ENCODE measurements around the gene DCTD. TPM values are rescaled to one million over a fixed set of nuclear protein-coding genes. Genes with fewer than 3 reads are reported as not detected.

The DCTD gene
- total RNA-seq, 1 donor: 91.2 TPM

- no peak overlapping the region for H3K4me3 ChIP-seq (ENCODE audit: low read depth, low read length)
Measured at GRCh38 chr4:182922501-182923284, 5.5 kb upstream of the DCTD start.

DNA sequence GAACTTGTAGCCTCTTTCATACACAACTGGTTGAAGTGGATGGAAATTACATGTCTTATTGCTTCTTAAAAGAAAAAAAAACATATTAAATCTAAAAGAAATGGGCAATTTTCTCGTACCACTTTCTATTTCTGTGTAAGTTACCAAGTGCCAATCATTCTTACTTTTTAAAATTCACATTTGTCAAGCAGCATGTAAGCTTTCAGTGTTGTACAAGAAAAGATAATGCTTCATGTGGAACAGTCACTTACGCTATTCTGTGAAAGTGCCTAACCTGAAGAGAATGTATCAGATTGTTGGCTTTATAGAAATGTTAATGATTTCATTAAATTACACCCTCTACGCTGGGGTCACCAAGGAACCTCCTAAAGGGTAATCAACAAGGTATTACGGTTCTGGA is 4.4 kb upstream of the DCTD start:
- DNase-seq (ENCODE audit: low read depth): no peak
- no peak overlapping the region for H3K4me3 ChIP-seq (ENCODE audit: low read depth, low read length)
- TF ChIP-seq, protein P1, sequence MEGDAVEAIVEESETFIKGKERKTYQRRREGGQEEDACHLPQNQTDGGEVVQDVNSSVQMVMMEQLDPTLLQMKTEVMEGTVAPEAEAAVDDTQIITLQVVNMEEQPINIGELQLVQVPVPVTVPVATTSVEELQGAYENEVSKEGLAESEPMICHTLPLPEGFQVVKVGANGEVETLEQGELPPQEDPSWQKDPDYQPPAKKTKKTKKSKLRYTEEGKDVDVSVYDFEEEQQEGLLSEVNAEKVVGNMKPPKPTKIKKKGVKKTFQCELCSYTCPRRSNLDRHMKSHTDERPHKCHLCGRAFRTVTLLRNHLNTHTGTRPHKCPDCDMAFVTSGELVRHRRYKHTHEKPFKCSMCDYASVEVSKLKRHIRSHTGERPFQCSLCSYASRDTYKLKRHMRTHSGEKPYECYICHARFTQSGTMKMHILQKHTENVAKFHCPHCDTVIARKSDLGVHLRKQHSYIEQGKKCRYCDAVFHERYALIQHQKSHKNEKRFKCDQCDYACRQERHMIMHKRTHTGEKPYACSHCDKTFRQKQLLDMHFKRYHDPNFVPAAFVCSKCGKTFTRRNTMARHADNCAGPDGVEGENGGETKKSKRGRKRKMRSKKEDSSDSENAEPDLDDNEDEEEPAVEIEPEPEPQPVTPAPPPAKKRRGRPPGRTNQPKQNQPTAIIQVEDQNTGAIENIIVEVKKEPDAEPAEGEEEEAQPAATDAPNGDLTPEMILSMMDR (IDR thresholded peaks at IDR 0.05; ENCODE audit: insufficient read depth, low read length): no peak

More at GRCh38 chr4:182922501-182923284, 5.5 kb upstream of the DCTD start:
- DNase-seq (ENCODE audit: low read depth): no peak
- TF ChIP-seq, protein P1 (IDR thresholded peaks at IDR 0.05; ENCODE audit: insufficient read depth, low read length): no peak

DNA sequence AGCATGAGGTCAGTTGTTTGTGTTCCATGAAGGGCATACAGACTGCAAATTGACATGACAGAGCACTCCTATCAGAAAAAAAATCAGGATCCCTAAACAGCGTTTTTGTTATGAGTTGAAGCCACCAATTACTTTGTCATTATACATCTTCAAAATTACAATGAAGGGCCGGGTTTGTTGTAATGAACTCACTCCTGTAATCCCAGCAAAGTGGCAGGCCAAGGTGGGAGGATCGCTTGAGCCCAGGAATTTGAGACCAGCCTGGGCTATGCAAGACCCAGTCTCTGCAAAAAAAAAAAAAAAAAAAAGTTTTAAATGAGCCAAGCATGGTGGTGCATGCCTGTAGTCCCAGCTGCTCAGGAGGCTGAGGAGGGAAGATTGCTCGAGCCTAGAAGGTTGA is 3.5 kb upstream of the DCTD start:
- no peak overlapping the region for H3K4me3 ChIP-seq (ENCODE audit: low read depth, low read length)
- TF ChIP-seq, protein P1 (IDR thresholded peaks at IDR 0.05; ENCODE audit: insufficient read depth, low read length): no peak
- DNase-seq (ENCODE audit: low read depth): no peak

DNA sequence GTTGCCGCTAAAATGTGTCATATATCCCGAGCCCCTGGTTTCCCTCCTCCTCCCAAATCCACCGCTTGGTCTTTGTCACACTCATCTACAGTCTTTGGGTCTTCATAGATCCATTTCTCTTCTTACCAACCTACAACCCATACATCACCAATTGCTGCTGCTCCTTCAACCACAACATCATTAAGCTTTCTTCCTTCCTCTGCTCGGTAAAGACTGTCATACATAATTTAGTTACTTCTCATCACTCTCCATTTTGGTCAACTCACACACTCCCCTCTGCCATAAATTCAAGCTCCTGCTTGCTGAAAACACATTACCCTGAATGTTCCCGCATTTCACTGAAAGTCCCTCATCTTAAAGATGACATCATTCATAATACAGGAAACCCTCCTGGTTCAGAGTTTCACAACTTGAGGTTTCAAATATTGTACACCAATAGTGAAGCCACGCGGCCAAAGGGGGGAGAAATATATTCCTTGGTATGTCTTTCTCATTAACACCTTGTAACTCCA is 1.7 kb upstream of the DCTD start:
- TF ChIP-seq, protein P1 (IDR thresholded peaks at IDR 0.05; ENCODE audit: insufficient read depth, low read length): no peak
- H3K4me3 ChIP-seq (ENCODE audit: low read depth, low read length): no peak overlapping the region
- DNase-seq (ENCODE audit: low read depth): no peak

GRCh38 chr4:182918044-182918607 is 940 bp upstream of the DCTD start:
- DNase-seq (ENCODE audit: low read depth): peak; percentile 57
- H3K4me3 ChIP-seq (ENCODE audit: low read depth, low read length): peak overlapping the region; percentile 77
- TF ChIP-seq, protein P1 (IDR thresholded peaks at IDR 0.05; ENCODE audit: insufficient read depth, low read length): no peak

- peak overlapping the region; percentile 77 for H3K4me3 ChIP-seq (ENCODE audit: low read depth, low read length)
- TF ChIP-seq, protein P1 (IDR thresholded peaks at IDR 0.05; ENCODE audit: insufficient read depth, low read length): no peak
- peak; percentile 70 for DNase-seq (ENCODE audit: low read depth)
Measured at GRCh38 chr4:182916483-182917181, 554 bp downstream of the DCTD start.

All from fibroblast of the aortic adventitia (primary cell).